ENCODE data around the gene JMJD8. TPM values are rescaled to one million over a fixed set of nuclear protein-coding genes. Genes with fewer than 3 reads are reported as not detected.

The JMJD8 gene
- total and polyA plus RNA-seq, 9 of the 15 experiments (the other 6 are each of a cell fraction or from before 2014, with no cell fraction given): 1.2 to 50.6 (median 29.3) TPM

- TF ChIP-seq ZNF280B (CRISPR knock-in tag; IDR thresholded peaks at IDR 0.05) (no peak), ESRRB (CRISPR knock-in tag; IDR thresholded peaks at IDR 0.05; ENCODE audit: borderline replicate concordance) (no peak), ELF1 (tag; IDR thresholded peaks at IDR 0.05) (no peak), ATF1 (CRISPR knock-in tag; IDR thresholded peaks at IDR 0.05) (no peak), ATF1 (tag; IDR thresholded peaks at IDR 0.05) (no peak), SMC3 (conservative IDR thresholded peaks at IDR 0.05; ENCODE audit: insufficient read depth, low read depth, low read length) (no peak), NR4A1 (CRISPR knock-in tag; IDR thresholded peaks at IDR 0.05) (no peak), NR4A1 (tag; IDR thresholded peaks at IDR 0.05) (no peak), POLR2AphosphoS5 (IDR thresholded peaks at IDR 0.05; ENCODE audit: control insufficient read depth, insufficient read depth, low read depth, low read length) (peak; percentile 37; the same call in 1 of the 2 replicates), ASH1L (IDR thresholded peaks at IDR 0.05; ENCODE audit: borderline replicate concordance, low read depth, partially characterized antibody) (no peak), RREB1 (CRISPR knock-in tag; IDR thresholded peaks at IDR 0.05) (no peak), POLR2H (tag; IDR thresholded peaks at IDR 0.05; ENCODE audit: low read depth) (no peak), PATZ1 (CRISPR knock-in tag; IDR thresholded peaks at IDR 0.05; ENCODE audit: borderline replicate concordance) (no peak), TCF7L2 (IDR thresholded peaks at IDR 0.05; ENCODE audit: low read depth, low read length) (no peak), FOXA1 (IDR thresholded peaks at IDR 0.05; ENCODE audit: borderline replicate concordance) (no peak), XRCC3 (IDR thresholded peaks at IDR 0.05) (no peak), ZNF778 (CRISPR knock-in tag; IDR thresholded peaks at IDR 0.05) (no peak), C11orf30 (IDR thresholded peaks at IDR 0.05; ENCODE audit: low read depth) (no peak), GTF2F1 (IDR thresholded peaks at IDR 0.05; ENCODE audit: low read depth, low read length) (no peak)
Observed at GRCh38 chr16:678858-679813, 5.0 kb downstream of the JMJD8 start (continued).

All from K562 (cell line).